ENCODE data around the gene RNASEL.

Gene RNASEL

DNA sequence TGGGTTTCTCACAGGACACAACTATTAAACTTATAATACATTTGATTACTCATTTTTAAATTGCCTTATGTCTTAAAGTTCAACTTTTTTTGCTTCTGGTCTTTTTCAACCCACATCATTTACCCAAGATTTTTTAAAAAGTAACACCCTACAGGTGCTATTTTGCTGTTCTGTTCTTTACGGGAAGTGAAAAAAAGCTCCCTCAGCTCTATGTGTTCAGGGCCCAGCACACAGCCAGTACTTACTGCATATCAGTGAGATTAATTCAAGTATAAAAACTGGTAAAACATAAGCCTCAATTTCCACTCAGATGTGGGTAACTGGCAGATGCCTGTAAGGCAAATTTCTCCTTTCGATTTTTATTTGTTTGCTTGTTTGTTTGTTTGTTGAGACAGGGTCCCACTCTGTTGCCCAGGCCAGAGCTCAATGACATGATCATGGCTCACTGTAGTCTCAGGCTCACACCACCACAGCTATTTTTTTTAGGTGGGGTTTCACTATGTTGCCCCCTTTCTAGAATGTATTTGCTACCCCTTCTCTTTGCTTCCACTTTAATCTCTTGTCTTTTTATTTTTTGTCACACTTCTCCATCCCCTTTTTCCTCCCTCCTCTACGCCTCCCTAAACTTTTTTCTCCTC lies 20.3 kb downstream of the RNASEL start:
- Histone ChIP-seq H3K4me1 (ENCODE audit: insufficient read depth, insufficient read length) (no peaks in the 10 kb centered on the region), H3K36me3 (ENCODE audit: insufficient read depth, insufficient read length, low read length) (no peaks in the 10 kb centered on the region), H3K9me3 (ENCODE audit: insufficient read depth, low read length) (no peaks in the 10 kb centered on the region), H3K9ac (ENCODE audit: insufficient read length, low read depth) (no peak overlapping the region), H3K4me3 (ENCODE audit: insufficient read length, low read depth) (no peak overlapping the region), H3K27me3 (ENCODE audit: insufficient read depth, insufficient read length) (no peaks in the 10 kb centered on the region)
- no peak for DNase-seq (ENCODE audit: low read depth, low spot score)
- TF ChIP-seq SUZ12 (IDR thresholded peaks at IDR 0.05; ENCODE audit: extremely low read depth, insufficient read depth, insufficient read length) (no peak), YY1 (IDR thresholded peaks at IDR 0.05; ENCODE audit: insufficient read depth, insufficient read length) (no peak), ZNF274 (IDR thresholded peaks at IDR 0.05; ENCODE audit: low read depth, low read length) (no peak)

DNA sequence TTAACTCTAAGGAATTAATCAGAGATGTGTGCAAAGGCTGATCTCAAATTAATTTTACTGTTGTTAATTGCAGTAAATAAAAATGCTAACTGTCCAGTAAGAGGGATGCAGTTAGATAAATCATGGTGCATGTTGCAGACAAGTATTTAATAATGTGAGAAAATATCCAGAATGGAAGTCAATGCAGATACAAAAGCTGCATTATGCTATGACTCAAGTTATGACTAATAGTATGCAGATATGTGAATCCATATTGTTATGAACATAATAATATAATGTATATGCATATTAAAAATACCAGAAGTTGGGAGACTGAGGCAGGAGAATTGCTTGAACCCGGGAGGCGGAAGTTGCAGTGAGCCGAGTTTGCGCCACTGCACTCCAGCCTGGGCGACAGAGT lies 21.4 kb downstream of the RNASEL start:
- no peaks in the 10 kb centered on the region for H3K9me3 ChIP-seq (ENCODE audit: insufficient read depth, low read length)
- no peaks in the 10 kb centered on the region for H3K4me1 ChIP-seq (ENCODE audit: insufficient read depth, insufficient read length)
- no peak for TF ChIP-seq ZNF274 (IDR thresholded peaks at IDR 0.05; ENCODE audit: low read depth, low read length)
- no peak overlapping the region for H3K4me3 ChIP-seq (ENCODE audit: insufficient read length, low read depth)
- no peak overlapping the region for H3K9ac ChIP-seq (ENCODE audit: insufficient read length, low read depth)
- no peaks in the 10 kb centered on the region for H3K36me3 ChIP-seq (ENCODE audit: insufficient read depth, insufficient read length, low read length)
- no peaks in the 10 kb centered on the region for H3K27me3 ChIP-seq (ENCODE audit: insufficient read depth, insufficient read length)
- no peak for DNase-seq (ENCODE audit: low read depth, low spot score)

- no peaks in the 10 kb centered on the region for H3K36me3 ChIP-seq (ENCODE audit: insufficient read depth, insufficient read length, low read length)
- no peaks in the 10 kb centered on the region for H3K9me3 ChIP-seq (ENCODE audit: insufficient read depth, low read length)
- TF ChIP-seq ZNF274 (IDR thresholded peaks at IDR 0.05; ENCODE audit: low read depth, low read length), result no peak
- no peak for TF ChIP-seq SUZ12 (IDR thresholded peaks at IDR 0.05; ENCODE audit: extremely low read depth, insufficient read depth, insufficient read length)
- no peak for TF ChIP-seq YY1 (IDR thresholded peaks at IDR 0.05; ENCODE audit: insufficient read depth, insufficient read length)
- no peaks in the 10 kb centered on the region for H3K27me3 ChIP-seq (ENCODE audit: insufficient read depth, insufficient read length)
- no peaks in the 10 kb centered on the region for H3K4me1 ChIP-seq (ENCODE audit: insufficient read depth, insufficient read length)
- H3K9ac ChIP-seq (ENCODE audit: insufficient read length, low read depth), result no peak overlapping the region
- no peak overlapping the region for H3K4me3 ChIP-seq (ENCODE audit: insufficient read length, low read depth)
- no peak for DNase-seq (ENCODE audit: low read depth, low spot score)
These were observed 23.5 kb downstream of the RNASEL start for GRCh38 chr1:182565537-182565936.

GRCh38 chr1:182564406-182565004 lies 24.6 kb downstream of the RNASEL start:
- Histone ChIP-seq H3K27me3 (ENCODE audit: insufficient read depth, insufficient read length) (no peaks in the 10 kb centered on the region), H3K4me3 (ENCODE audit: insufficient read length, low read depth) (no peak overlapping the region), H3K9me3 (ENCODE audit: insufficient read depth, low read length) (no peaks in the 10 kb centered on the region), H3K4me1 (ENCODE audit: insufficient read depth, insufficient read length) (no peaks in the 10 kb centered on the region), H3K36me3 (ENCODE audit: insufficient read depth, insufficient read length, low read length) (no peaks in the 10 kb centered on the region), H3K9ac (ENCODE audit: insufficient read length, low read depth) (no peak overlapping the region)
- TF ChIP-seq SUZ12 (IDR thresholded peaks at IDR 0.05; ENCODE audit: extremely low read depth, insufficient read depth, insufficient read length) (no peak), YY1 (IDR thresholded peaks at IDR 0.05; ENCODE audit: insufficient read depth, insufficient read length) (no peak), ZNF274 (IDR thresholded peaks at IDR 0.05; ENCODE audit: low read depth, low read length) (no peak)
- no peak for DNase-seq (ENCODE audit: low read depth, low spot score)

DNA sequence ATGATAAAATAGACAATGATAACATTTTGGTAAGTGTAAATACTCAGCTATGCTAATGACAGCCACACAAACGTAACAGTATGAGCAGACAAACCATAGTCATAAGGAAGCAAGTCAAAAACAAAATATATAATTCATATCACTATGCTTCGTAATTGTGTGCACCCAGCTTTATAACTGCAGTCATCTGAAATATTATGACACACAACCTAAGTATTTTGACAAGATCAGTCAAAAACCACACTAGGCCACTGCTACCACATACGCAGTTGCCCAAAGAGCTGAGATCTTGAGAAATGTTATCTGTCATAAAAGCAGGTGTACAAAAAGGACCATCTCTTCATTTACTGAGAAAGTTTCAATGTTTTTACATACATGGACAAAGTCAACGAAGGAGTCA lies 26.0 kb downstream of the RNASEL start:
- no peaks in the 10 kb centered on the region for H3K9me3 ChIP-seq (ENCODE audit: insufficient read depth, low read length)
- no peak overlapping the region for H3K9ac ChIP-seq (ENCODE audit: insufficient read length, low read depth)
- TF ChIP-seq YY1 (IDR thresholded peaks at IDR 0.05; ENCODE audit: insufficient read depth, insufficient read length), result no peak
- TF ChIP-seq SUZ12 (IDR thresholded peaks at IDR 0.05; ENCODE audit: extremely low read depth, insufficient read depth, insufficient read length), result no peak
- TF ChIP-seq ZNF274 (IDR thresholded peaks at IDR 0.05; ENCODE audit: low read depth, low read length), result no peak
- no peak overlapping the region for H3K4me3 ChIP-seq (ENCODE audit: insufficient read length, low read depth)
- H3K27me3 ChIP-seq (ENCODE audit: insufficient read depth, insufficient read length), result no peaks in the 10 kb centered on the region
- DNase-seq (ENCODE audit: low read depth, low spot score), result no peak
- H3K4me1 ChIP-seq (ENCODE audit: insufficient read depth, insufficient read length), result no peaks in the 10 kb centered on the region
- no peaks in the 10 kb centered on the region for H3K36me3 ChIP-seq (ENCODE audit: insufficient read depth, insufficient read length, low read length)

GRCh38 chr1:182561456-182561855 lies 27.6 kb downstream of the RNASEL start:
- H3K4me3 ChIP-seq (ENCODE audit: insufficient read length, low read depth), result no peak overlapping the region
- H3K9me3 ChIP-seq (ENCODE audit: insufficient read depth, low read length), result no peaks in the 10 kb centered on the region
- H3K4me1 ChIP-seq (ENCODE audit: insufficient read depth, insufficient read length), result no peaks in the 10 kb centered on the region
- DNase-seq (ENCODE audit: low read depth, low spot score), result no peak
- H3K36me3 ChIP-seq (ENCODE audit: insufficient read depth, insufficient read length, low read length), result no peaks in the 10 kb centered on the region
- no peak overlapping the region for H3K9ac ChIP-seq (ENCODE audit: insufficient read length, low read depth)
- H3K27me3 ChIP-seq (ENCODE audit: insufficient read depth, insufficient read length), result no peaks in the 10 kb centered on the region
- TF ChIP-seq YY1 (IDR thresholded peaks at IDR 0.05; ENCODE audit: insufficient read depth, insufficient read length), result no peak
- no peak for TF ChIP-seq SUZ12 (IDR thresholded peaks at IDR 0.05; ENCODE audit: extremely low read depth, insufficient read depth, insufficient read length)
- TF ChIP-seq ZNF274 (IDR thresholded peaks at IDR 0.05; ENCODE audit: low read depth, low read length), result no peak

- Histone ChIP-seq H3K9me3 (ENCODE audit: insufficient read depth, low read length) (no peaks in the 10 kb centered on the region), H3K36me3 (ENCODE audit: insufficient read depth, insufficient read length, low read length) (no peaks in the 10 kb centered on the region), H3K4me3 (ENCODE audit: insufficient read length, low read depth) (no peak overlapping the region), H3K9ac (ENCODE audit: insufficient read length, low read depth) (no peak overlapping the region), H3K27me3 (ENCODE audit: insufficient read depth, insufficient read length) (no peaks in the 10 kb centered on the region), H3K4me1 (ENCODE audit: insufficient read depth, insufficient read length) (no peaks in the 10 kb centered on the region)
- DNase-seq (ENCODE audit: low read depth, low spot score), result no peak
- no peak for TF ChIP-seq SUZ12 (IDR thresholded peaks at IDR 0.05; ENCODE audit: extremely low read depth, insufficient read depth, insufficient read length)
- no peak for TF ChIP-seq ZNF274 (IDR thresholded peaks at IDR 0.05; ENCODE audit: low read depth, low read length)
- TF ChIP-seq YY1 (IDR thresholded peaks at IDR 0.05; ENCODE audit: insufficient read depth, insufficient read length), result no peak
These were observed 28.6 kb downstream of the RNASEL start for GRCh38 chr1:182560392-182560984.

Measured in NT2/D1 (cell line).